H1 (cell line): Measurements from ENCODE around the gene STXBP5L. TPM values are rescaled to one million over a fixed set of nuclear protein-coding genes. Genes with fewer than 3 reads are reported as not detected.
A peak's percentile ranks its signal among the peaks of the same experiment; 100 is the strongest.

Experiments used
- CTCF ChIA-PET: fragments of 300-600 bp; sonication (Branson Sonifier 250); formaldehyde crosslinking; loops from one replicate; lab custom pipeline; 2021; ENCODE audit not compliant: partially characterized antibody; lab: Charles Lee
- POLR2A ChIA-PET: fragments of 300-600 bp; sonication (Branson Sonifier 250); formaldehyde crosslinking; loops from one replicate; lab custom pipeline; 2021; ENCODE audit warnings: inconsistent platforms; ENCODE audit not compliant: partially characterized antibody; lab: Charles Lee
- DNase-seq, 2 experiments: peaks; one replicate each; pipeline versions ENCODE4 v3.0.0 to v3.0.0-alpha.2; 2010 to 2022; ENCODE audit warnings: low spot score in 2 of 2, low read depth in 1 of 2, mixed read lengths in 1 of 2
- FAIRE-seq: peaks from 2 replicates; lab custom pipeline; 2011; peaks lifted over from hg19 to GRCh38; lab: Jason Lieb, UNC
- H2AFZ ChIP-seq: 2 replicates; pipeline ENCODE4 v1.8.1; 2012; ENCODE audit warnings: low read length, inconsistent platforms
- H2AK5ac ChIP-seq: 2 replicates; pipeline ENCODE4 v1.6.1; 2013; ENCODE audit warnings: low read depth, low read length
- H2BK120ac ChIP-seq: replicated peaks from 2 replicates; pipeline ENCODE3; 2013; ENCODE audit warnings: low read depth, low read length, inconsistent platforms
- H2BK12ac ChIP-seq: 2 replicates; pipeline ENCODE4 v1.6.1; 2013; ENCODE audit warnings: low read depth, low read length
- H2BK15ac ChIP-seq: 2 replicates; pipeline ENCODE4 v1.6.1; 2013; ENCODE audit warnings: low read length
- H2BK20ac ChIP-seq: 2 replicates; pipeline ENCODE4 v1.6.1; 2013; ENCODE audit warnings: low read length
- H2BK5ac ChIP-seq: 2 replicates; pipeline ENCODE4 v1.6.1; 2013; ENCODE audit warnings: low read depth, low read length
- H3K14ac ChIP-seq: 2 replicates; pipeline ENCODE4 v1.6.1; 2013; ENCODE audit warnings: inconsistent platforms; ENCODE audit not compliant: insufficient read length
- H3K18ac ChIP-seq: 2 replicates; pipeline ENCODE4 v1.6.1; 2013; ENCODE audit warnings: low read length; ENCODE audit errors: extremely low read depth
- H3K23ac ChIP-seq: 2 replicates; pipeline ENCODE4 v1.6.1; 2013; ENCODE audit warnings: inconsistent platforms; ENCODE audit not compliant: insufficient read length
- H3K23me2 ChIP-seq: 2 replicates; pipeline ENCODE4 v1.6.1; 2013; ENCODE audit warnings: low read depth, low read length
- H3K27ac ChIP-seq: 2 replicates; pipeline ENCODE4 v1.6.1; 2011; ENCODE audit warnings: low read depth, low read length, inconsistent platforms
- H3K27me3 ChIP-seq, 4 experiments: replicated peaks in 1 of 4; 1 replicate in 1 of 4; 2 replicates in 3 of 4; pipeline versions ENCODE4 v1.6.1 to v1.8.1; 2011 to 2013; ENCODE audit warnings: low read length in 3 of 4, mild to moderate bottlenecking in 3 of 4, inconsistent platforms in 2 of 4, mixed read lengths in 2 of 4, moderate library complexity in 1 of 4; ENCODE audit not compliant: control insufficient read depth in 3 of 4, insufficient read depth in 3 of 4; ENCODE audit errors: extremely low read depth in 1 of 4
- H3K36me3 ChIP-seq, 4 experiments: 2 replicates each; pipeline versions ENCODE4 v1.6.1 to v1.8.1; 2011 to 2013; ENCODE audit warnings: mild to moderate bottlenecking in 4 of 4, low read length in 3 of 4, moderate library complexity in 2 of 4, control low read depth in 1 of 4, inconsistent platforms in 1 of 4; ENCODE audit not compliant: insufficient read depth in 4 of 4, control insufficient read depth in 2 of 4
- H3K4ac ChIP-seq: replicated peaks from 2 replicates; pipeline ENCODE3; 2013; ENCODE audit warnings: low read length, low read depth, mixed read lengths, inconsistent platforms; ENCODE audit not compliant: insufficient read length
- H3K4me1 ChIP-seq, 4 experiments: replicated peaks in 1 of 4; 1 replicate in 1 of 4; 2 replicates in 3 of 4; pipeline versions ENCODE4 v1.6.1 to v1.8.1; 2011 to 2013; ENCODE audit warnings: low read length in 3 of 4, inconsistent platforms in 2 of 4, mixed read lengths in 1 of 4; ENCODE audit not compliant: insufficient read depth in 4 of 4, control insufficient read depth in 3 of 4
- H3K4me2 ChIP-seq, 2 experiments: 2 replicates each; pipeline versions ENCODE4 v1.6.1 to v1.8.1; 2011 to 2013; ENCODE audit warnings: low read depth in 2 of 2, low read length in 2 of 2, control low read depth in 1 of 2, inconsistent platforms in 1 of 2, mild to moderate bottlenecking in 1 of 2; ENCODE audit not compliant: insufficient read depth in 1 of 2
- H3K4me3 ChIP-seq, 4 experiments: fragments of 200-600, 300-600 bp in 1 of 4; sonication (generic), shearing (Covaris generic), sonication (Bioruptor Twin) in 1 of 4; 2 replicates each; pipeline versions ENCODE4 v1.5.1 to v1.8.1; 2011 to 2016; ENCODE audit warnings: low read length in 4 of 4, low read depth in 3 of 4, control low read depth in 2 of 4, inconsistent platforms in 2 of 4, mild to moderate bottlenecking in 2 of 4, mixed read lengths in 1 of 4, moderate library complexity in 1 of 4; ENCODE audit not compliant: insufficient read depth in 2 of 4; ENCODE audit errors: extremely low read depth in 1 of 4
- H3K56ac ChIP-seq: replicated peaks from 2 replicates; pipeline ENCODE3; 2013; ENCODE audit warnings: low read depth, mild to moderate bottlenecking, mixed read lengths, low read length, inconsistent platforms; ENCODE audit not compliant: insufficient read length
- H3K79me1 ChIP-seq: 2 replicates; pipeline ENCODE4 v1.6.1; 2013; ENCODE audit warnings: low read depth, low read length, control low read depth
- H3K79me2 ChIP-seq, 2 experiments: 2 replicates each; pipeline versions ENCODE4 v1.6.1 to v1.8.1; 2012 to 2013; ENCODE audit warnings: low read length in 2 of 2, mild to moderate bottlenecking in 2 of 2, inconsistent platforms in 1 of 2; ENCODE audit not compliant: insufficient read depth in 2 of 2, control insufficient read depth in 1 of 2
- H3K9ac ChIP-seq, 4 experiments: replicated peaks in 1 of 4; 1 replicate in 1 of 4; 2 replicates in 3 of 4; pipeline versions ENCODE4 v1.6.1 to v1.8.1; 2011 to 2013; ENCODE audit warnings: low read depth in 3 of 4, low read length in 3 of 4, control low read depth in 2 of 4, mild to moderate bottlenecking in 2 of 4, moderate library complexity in 2 of 4, inconsistent platforms in 1 of 4; ENCODE audit errors: extremely low read depth in 1 of 4
- H3K9me3 ChIP-seq, 2 experiments: 2 replicates each; pipeline versions ENCODE4 v1.6.1 to v1.8.1; 2012 to 2013; ENCODE audit warnings: mild to moderate bottlenecking in 2 of 2, moderate library complexity in 2 of 2, control low read depth in 1 of 2, inconsistent platforms in 1 of 2, low read depth in 1 of 2, low read length in 1 of 2, mixed read lengths in 1 of 2; ENCODE audit not compliant: insufficient read depth in 2 of 2
- H4K20me1 ChIP-seq, 2 experiments: replicated peaks in 1 of 2; 2 replicates each; pipeline versions ENCODE3 to v1.8.1; 2011 to 2013; ENCODE audit warnings: inconsistent platforms in 2 of 2, low read length in 2 of 2, mild to moderate bottlenecking in 1 of 2; ENCODE audit not compliant: insufficient read depth in 2 of 2, control insufficient read depth in 1 of 2
- H4K5ac ChIP-seq: 2 replicates; pipeline ENCODE4 v1.6.1; 2013; ENCODE audit warnings: low read length, low read depth, mixed read lengths, inconsistent platforms; ENCODE audit not compliant: insufficient read length
- H4K8ac ChIP-seq: 2 replicates; pipeline ENCODE4 v1.8.0; 2013; ENCODE audit warnings: mild to moderate bottlenecking, moderate library complexity, low read length, inconsistent platforms; ENCODE audit not compliant: insufficient read depth; ENCODE audit errors: extremely low read depth
- H4K91ac ChIP-seq: replicated peaks from 2 replicates; pipeline ENCODE3; 2013; ENCODE audit warnings: low read length, mixed read lengths, inconsistent platforms; ENCODE audit not compliant: insufficient read length
- BACH1 ChIP-seq: IDR thresholded peaks from 2 replicates; pipeline ENCODE4 v1.6.1; 2012; ENCODE audit warnings: low read length, improper control_type of control experiment
- MAFK ChIP-seq: IDR thresholded peaks from 2 replicates; pipeline ENCODE4 v1.6.1; 2012; ENCODE audit warnings: low read depth, mild to moderate bottlenecking, improper control_type of control experiment, low read length
- NANOG ChIP-seq: IDR thresholded peaks from 2 replicates; pipeline ENCODE4 v1.6.1; 2011; ENCODE audit warnings: low read length, low read depth, mild to moderate bottlenecking, inconsistent platforms; ENCODE audit not compliant: insufficient read depth, poor library complexity, severe bottlenecking
- YY1 ChIP-seq: IDR thresholded peaks from 2 replicates; pipeline ENCODE4 v1.6.1; 2011; ENCODE audit warnings: low read depth, mild to moderate bottlenecking, low read length
- WGBS, 2 experiments: shearing (Covaris generic) in 1 of 2; methylation state at CpG; one replicate each; pipeline versions ENCODE4 v1.1.6 to v1.1.7; 2013 to 2015; ENCODE audit warnings: low lambda C conversion rate in 2 of 2, mixed read lengths in 2 of 2, inconsistent platforms in 1 of 2, low coverage in 1 of 2, missing lambda C conversion rate in 1 of 2; ENCODE audit not compliant: insufficient replicate concordance in 2 of 2, insufficient coverage in 1 of 2, insufficient read length in 1 of 2; ENCODE audit errors: extremely low coverage in 1 of 2, missing lambda C conversion rate in 1 of 2; 5-methylcytosine and 5-hydroxymethylcytosine counted together
- polyA plus RNA-seq, 7 experiments: library from polyadenylated mRNA; depleted of rRNA in 3 of 7; stranded (reverse) in 5 of 7; unstranded in 2 of 7; fragments of >200 nt in 5 of 7; fragments of 200-250 nt in 2 of 7; gene quantifications; 1 replicate in 5 of 7; 2 replicates in 1 of 7; 4 replicates in 1 of 7; pipeline versions ENCODE4 v1.2.1 to v1.2.3, GENCODE V29; 2011 to 2013; ENCODE audit warnings: missing spikeins in 2 of 7, mixed read lengths in 2 of 7
- total RNA-seq: library from RNA; stranded (reverse); fragmentation: NEBNext Ultra II Directional; extraction: Animal tissue kit (Norgen Biotek cat#: 25700); gene quantifications from 2 replicates; pipeline ENCODE4 v1.2.1, GENCODE V29; 2021

STXBP5L gene
- total and polyA plus RNA-seq, 2 of the 8 experiments (the other 6 are each of a cell fraction or from before 2014, with no cell fraction given): 2.0 to 6.0 TPM

GRCh38 chr3:121063628-121064027 is 155.6 kb downstream of the STXBP5L start:
- Histone ChIP-seq H3K27ac (0 out of 2 replicates have a peak overlapping the region, but pooled peaks have one; percentile 32), H4K20me1 (no peaks in the 10 kb centered on the region), H3K4me2 (no peak overlapping the region), H3K9me3 (no peaks in the 10 kb centered on the region), H3K18ac (peak overlapping the region; percentile 60; the same call in 1 of the 2 replicates), H3K4me1 (no peaks in the 10 kb centered on the region; a peak in 2 of 7 replicates), H2BK20ac (no peak overlapping the region), H3K4me3 (no peak overlapping the region), H4K91ac (no peak overlapping the region), H4K8ac (peak overlapping the region; percentile 31; the same call in 1 of the 2 replicates)
- no peak for FAIRE-seq
- 87% methylated on average over 6 of the region's 6 CpGs; no CpG with 5 or more reads in 1 of the 2 experiments for WGBS, 2 experiments
- TF ChIP-seq YY1 (0 out of 2 replicates have a peak, but pooled peaks have one; percentile 45), NANOG (no peak), BACH1 (peak; percentile 91), MAFK (peak; percentile 64; the same call in 1 of the 2 replicates)
- TF ChIP-seq, all 59 proteins: peak for 3
- Histone ChIP-seq H2BK12ac (peak overlapping the region; percentile 50; the same call in 1 of the 2 replicates), H3K27me3 (no peaks in the 10 kb centered on the region), H2AFZ (0 out of 2 replicates have a peak overlapping the region, but pooled peaks have one; percentile 74), H3K4ac (no peak overlapping the region), H3K23me2 (no peaks in the 10 kb centered on the region), H2AK5ac (peak overlapping the region; percentile 40; the same call in 1 of the 2 replicates), H3K14ac (no peak overlapping the region), H3K9ac (no peak overlapping the region; a peak in 1 of 7 replicates), H3K36me3 (no peaks in the 10 kb centered on the region), H3K23ac (no peak overlapping the region), H2BK5ac (no peak overlapping the region), H3K56ac (no peak overlapping the region), H3K79me2 (no peaks in the 10 kb centered on the region), H2BK120ac (no peak overlapping the region), H3K79me1 (no peaks in the 10 kb centered on the region), H2BK15ac (no peak overlapping the region), H4K5ac (no peak overlapping the region)
- POLR2A ChIA-PET: no interaction called here
- DNase-seq: no peak
- CTCF ChIA-PET: interaction anchor here (0.6 to 1.0 kb wide), 2 partner anchors 8 to 18 kb away, joined by 3 read pairs; no protein-coding TSS in a partner anchor
